Stimulated activated CD8-positive, alpha-beta memory T cell treated with anti-CD3 and anti-CD28 coated beads, Interleukin-4, amount 100 ng/mL, for 1 hour (primary cell): ENCODE data around the gene ST6GALNAC2.
"Not testable (repeated sequence)": the region's sequence is repeated elsewhere in the genome, so short reads cannot be mapped to it uniquely, and the experiment has no call there.

Experiments used
- DNase-seq, 2 donors: peaks; one replicate each; pipeline ENCODE4 v3.0.0-alpha.2; 2020; ENCODE audit warnings: low read depth in 2 of 2, low spot score in 1 of 2

The ST6GALNAC2 gene

DNA sequence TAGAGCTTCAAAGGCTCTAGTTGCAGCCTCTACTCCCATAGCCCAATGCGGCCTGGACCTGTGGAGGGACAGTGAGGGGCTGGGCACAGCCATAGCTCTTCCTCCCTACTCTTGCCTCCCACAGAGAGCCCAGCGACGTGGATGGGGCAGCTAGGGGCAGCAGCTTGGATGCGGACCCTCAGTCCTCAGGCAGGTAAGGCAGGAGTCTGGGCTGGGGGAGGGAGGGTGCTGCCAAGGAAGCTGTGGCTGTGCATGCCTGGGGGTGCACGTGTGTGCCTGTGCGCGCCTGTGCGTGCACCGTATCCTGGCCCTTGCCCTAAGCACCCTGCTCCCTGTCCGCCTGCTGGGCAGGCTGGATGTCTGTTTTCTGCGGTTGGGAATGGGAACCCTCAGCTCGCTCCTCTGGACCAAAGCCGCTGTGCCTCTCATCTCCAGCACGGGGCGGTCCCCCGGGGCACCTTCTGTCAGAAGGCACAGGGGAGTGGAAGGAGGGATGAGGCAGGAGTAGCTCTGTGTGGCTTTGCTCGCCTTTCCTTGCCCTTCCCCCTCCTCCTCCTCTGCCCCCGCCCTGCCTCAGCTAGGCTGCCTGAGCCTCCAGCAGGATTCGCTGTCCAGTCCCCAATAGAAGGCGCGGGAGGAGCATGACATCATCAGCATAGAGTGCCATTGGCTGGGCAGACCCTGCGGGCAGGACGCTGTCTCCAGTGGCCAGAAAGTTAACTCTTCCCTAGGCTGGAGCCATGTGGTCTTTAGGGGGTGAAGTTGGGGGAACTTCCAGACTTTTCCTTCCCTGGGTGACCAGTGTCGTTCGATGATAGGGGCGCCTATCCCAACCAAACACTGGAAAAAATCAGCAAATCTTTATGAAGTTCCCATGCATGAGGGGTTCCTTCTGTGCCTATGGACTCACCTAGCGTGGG is 45.0 kb downstream of the ST6GALNAC2 start:
- DNase-seq = no peak

GRCh38 chr17:76539631-76540271 is 45.9 kb downstream of the ST6GALNAC2 start, which contains the start of gene PRCD:
PRCD (plus strand) TSS chr17:76540044; CDS start chr17:76540142, 98 bp downstream.
- no peak for DNase-seq

GRCh38 chr17:76538941-76539570 is 46.6 kb downstream of the ST6GALNAC2 start:
- no peak for DNase-seq

- DNase-seq = no peak
Observed at GRCh38 chr17:76538281-76538931, 47.3 kb downstream of the ST6GALNAC2 start.

DNA sequence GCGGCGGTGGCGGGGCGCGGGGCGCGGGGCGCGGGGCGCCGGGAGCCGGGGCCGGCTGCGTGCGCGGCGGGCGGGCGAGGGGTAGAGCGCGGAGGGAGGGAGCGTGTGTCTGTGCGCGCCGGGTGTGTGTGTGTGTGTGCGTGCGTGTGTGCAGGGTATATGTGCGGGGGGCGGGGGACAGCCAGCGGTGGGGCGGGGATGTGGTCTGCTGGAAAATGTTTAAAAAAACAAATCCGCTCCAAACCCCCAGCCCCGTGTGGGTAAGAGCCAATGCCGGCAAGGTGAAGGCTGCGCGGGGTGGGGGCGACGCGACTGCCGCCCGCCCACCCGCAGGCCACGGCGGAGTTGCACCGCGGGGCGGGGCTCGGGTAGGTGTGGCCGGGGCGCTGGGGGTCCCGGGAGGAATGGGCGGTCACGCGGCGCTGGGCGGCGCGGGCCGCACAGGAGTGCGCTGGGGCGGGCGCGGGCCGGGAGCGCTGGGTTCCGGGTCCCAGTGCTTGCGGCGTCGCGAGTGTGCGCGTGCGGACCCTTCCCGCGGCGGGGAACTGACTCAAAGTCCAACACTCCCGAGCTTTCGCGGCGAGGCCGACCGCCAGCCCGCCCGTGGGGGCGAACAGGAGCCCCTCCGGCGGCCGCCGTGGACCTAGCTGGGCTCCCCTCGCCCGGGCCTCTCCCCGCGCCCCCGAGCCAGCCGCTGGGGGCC is 47.9 kb downstream of the ST6GALNAC2 start, which contains the start of gene CYGB:
Gene CYGB (minus strand): TSS at position 132 of the 703 bp plus-strand sequence. CDS start 167 bp downstream, outside the sequence.
- no peak for DNase-seq

DNA sequence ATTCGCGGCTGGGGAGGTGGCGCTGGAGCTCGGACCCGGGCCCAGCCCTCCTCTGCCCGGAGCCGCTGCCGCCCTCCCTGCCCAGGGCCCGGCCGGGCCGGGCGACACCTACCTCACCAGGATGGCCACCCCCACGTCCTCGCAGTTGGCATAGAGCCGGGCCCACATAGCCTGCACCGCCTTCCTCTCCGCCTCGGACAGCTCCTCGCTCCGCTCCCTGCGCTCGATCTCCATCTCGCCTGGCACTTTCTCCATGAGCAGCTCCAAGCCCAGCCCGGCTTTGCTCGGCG is 48.4 kb downstream of the ST6GALNAC2 start:
- DNase-seq = no peak

DNA sequence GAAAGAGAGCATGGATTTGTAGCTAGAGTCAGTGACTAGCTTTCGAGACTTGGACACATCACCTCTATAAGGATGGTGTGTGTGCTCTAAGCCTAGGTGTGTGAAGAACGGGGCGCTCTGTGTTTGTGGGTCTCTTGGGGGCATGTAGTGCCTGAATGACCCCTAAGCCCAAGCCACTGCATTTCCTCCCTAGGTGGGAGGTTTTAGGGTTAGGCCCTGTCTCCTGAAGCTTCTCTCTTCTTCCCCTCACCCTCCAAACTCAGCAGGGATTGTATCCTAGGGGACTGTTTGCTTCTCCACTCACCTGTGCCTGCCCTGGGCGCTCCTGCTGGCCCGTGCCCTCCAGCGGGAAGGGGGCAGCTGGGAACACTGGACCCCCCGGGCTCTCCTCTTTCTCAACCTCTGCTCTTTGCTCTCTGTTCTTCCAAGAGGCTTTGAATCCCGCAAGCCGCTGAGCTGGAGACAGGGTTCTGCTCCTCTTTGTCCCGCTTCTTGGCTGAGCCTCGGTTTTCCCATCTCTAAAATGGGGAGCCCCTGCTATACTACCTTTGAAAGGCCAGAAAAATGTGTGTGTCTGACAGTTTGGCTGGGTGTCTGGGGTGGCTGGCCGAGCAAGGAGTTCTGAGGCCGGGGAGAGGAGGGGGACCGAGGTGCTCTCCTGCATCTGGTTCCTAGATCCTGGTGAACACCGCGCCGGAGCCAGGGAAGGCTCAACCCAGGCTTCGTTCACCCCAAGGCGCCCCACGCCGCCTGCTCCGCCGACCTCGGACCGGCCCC is 49.0 kb downstream of the ST6GALNAC2 start:
- DNase-seq = no peak

- no peak for DNase-seq
Observed at GRCh38 chr17:76535788-76536510, 49.7 kb downstream of the ST6GALNAC2 start.

GRCh38 chr17:76534831-76535732 is 50.6 kb downstream of the ST6GALNAC2 start:
- no peak for DNase-seq

DNA sequence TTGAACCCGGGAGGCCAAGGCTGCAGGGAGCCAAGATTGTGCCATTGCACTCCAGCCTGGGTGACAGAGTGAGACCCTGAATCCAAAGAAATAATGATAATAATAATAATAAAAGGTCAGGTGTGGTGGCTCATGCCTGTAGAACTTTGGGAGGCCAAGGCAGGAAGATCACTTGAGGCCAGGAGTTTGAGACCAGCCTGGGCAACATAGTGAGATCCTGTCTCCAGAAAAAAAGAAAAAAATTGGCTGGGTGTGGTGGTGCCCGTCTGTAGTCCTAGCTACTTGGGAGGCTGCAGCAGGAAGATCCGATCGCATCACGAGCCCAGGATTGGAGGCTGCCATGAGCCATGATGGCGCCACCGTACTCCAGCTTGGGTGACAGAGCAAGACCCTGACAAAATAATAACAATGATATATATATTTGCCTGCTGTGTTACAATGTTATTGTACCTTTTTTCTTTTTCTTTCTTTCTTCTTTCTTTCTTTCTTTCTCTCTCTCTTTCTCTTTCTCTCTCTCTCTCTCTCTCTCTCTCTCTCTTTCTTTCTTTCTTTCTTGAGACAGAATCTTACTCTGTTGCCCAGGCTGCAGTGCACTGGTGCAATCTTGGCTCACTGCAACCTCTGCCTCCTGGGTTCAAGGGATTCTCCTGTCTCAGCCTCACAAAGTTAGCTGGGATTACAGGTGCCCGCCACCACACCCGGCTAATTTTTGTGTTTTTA is 51.9 kb downstream of the ST6GALNAC2 start:
- DNase-seq = not testable (repeated sequence)

- DNase-seq = no peak
Observed at GRCh38 chr17:76532072-76532651, 53.5 kb downstream of the ST6GALNAC2 start.

GRCh38 chr17:76531486-76532038 is 54.1 kb downstream of the ST6GALNAC2 start:
- no peak for DNase-seq

DNA sequence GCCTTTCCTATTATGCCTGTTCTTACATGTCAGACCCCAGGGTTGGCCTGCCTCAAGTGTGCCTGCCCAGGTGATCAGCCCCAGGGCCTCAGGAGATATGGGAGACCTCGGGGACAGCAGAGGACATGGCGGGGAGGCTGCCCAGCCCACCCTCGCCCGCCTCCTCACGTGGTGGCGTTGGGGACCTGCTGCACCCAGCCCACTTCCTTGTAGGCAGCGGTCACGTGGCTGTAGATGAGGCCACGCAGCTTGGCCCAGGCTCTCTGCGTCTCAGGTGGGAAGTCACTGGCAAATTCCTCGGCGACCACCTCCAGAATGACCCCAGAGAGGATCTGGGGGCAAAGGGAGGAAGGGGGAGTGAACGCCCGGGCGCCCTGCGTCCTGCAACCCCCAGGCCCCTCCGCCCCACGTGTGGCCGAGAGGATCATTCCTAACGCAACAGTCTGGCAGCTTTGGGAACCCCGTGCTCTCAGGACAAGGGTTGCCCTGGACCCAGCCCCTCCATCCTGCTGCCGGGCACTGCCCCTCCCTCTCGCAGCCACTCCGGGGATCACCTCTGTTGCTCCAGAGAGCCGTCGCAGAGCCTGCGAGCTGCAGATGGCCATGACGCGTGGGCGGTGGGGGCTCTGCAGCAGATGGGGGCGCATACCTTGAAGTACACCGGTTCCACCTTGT is 54.7 kb downstream of the ST6GALNAC2 start:
- DNase-seq = no peak

DNA sequence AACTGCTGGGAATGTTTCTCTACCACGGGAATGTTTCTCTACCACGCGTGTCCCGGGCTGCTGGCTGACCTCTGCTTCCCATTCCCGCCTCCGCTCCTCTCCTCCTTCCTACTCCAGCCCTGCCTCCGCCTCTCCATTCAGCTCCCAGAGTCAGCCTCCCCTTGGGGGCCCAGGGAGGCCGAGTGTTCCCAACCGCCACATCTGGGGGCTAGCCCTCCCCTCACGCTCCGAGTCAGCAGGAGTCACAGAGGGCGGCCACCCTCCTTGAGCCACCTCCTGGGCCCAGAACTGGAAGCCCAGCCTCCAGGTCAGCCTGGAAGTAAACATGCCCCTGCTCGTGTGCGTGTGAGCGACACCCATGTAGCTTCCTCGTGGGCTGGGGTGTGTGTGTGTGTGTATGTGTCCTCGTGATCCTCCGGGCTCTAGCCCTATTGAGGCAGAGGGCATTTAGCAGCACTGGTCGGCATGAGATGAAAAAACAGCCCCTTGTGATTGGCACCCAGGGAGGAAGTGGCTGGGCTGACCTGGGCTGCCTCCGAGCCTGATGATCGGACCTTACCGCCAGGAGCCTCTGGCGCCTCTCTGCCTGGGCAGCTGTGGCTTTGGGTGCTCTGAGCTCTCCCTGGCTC is 55.5 kb downstream of the ST6GALNAC2 start:
- DNase-seq = no peak

DNA sequence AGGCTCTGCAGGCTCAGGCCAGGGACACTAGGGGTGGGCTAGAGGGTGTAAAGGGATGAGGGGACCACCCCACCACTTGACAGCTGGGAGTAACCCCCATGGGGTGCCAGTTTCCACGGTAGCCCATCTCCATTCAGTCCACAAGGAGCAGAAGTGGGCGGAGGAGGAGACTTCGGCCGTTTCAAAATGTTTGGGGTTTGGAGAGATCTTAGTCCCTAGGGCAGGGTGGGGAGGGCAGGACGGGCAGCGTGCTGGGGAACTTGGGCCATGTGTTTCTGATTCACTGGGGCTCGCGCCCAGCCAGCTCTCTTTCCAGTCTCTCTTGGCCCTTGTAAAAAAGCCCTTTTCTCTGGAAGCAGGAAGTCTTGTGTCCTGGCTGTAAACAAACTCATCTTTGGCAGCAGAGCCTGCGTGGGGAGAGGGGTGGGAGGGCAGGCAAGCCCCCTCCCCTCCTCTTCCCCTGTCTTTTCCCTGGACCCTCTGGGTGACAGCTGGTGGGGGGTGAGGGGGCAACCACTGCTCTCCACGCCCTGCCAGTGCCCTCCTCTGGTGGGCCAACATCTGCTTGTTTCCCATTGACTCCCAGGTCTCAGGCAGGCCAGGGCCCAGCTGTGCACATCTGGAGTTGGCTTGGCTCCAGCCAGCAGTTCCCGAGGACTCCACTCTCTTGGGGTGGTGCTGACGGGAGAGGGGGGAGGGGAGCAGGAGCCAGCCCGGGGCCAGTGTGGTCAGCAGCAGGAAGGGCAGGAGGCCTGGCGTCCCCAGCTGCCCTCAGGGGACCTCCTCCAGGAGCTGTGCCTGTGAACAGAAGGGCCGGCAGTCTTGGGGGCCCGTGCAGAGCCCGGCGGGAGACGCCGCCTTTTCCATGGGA is 56.2 kb downstream of the ST6GALNAC2 start:
- DNase-seq = no peak
